Measurements from ENCODE around the gene SNHG17.
"Not testable (repeated sequence)": the region's sequence is repeated elsewhere in the genome, so short reads cannot be mapped to it uniquely, and the experiment has no call there.

Gene SNHG17

DNA sequence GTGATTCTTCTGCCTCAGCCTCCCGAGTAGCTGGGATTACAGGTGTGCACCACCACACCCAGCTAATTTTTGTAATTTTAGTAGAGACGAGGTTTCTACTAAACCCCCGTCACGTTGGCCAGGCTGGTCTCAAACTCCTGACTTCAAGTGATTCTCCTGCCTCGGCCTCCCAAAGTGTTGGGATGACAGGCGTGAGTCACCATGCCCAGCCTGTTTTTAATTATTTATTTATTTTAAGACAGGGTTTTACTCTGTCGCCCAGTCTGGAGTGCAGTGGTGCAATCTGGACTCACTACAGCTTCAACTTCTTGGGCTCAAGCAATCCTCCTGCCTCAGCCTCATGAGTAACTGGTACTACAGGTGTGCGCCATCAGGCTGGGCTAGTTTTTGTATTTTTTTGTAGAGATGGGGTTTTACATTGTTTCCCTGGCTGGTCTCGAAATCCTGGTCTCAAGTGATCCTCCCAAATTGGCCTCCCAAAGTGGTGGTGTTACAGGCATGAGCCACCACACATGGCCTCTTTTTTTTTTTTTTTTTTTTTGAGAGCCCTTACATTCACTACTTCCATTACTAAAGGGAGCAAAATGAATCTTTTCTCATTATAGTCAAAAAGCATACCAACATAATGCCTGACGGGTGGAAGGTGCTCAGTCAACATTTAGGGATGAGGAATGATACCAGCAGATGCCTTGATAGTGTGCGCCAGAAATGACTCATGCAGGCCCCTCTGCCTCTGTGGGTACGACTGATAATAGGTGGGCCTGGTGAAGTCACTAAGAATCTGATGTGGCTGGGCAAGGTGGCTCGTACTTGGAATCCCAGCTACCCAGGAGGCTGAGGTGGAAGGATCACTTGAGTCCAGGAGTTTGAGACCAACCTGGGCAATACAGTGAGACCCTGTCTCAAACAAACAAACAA, 19.7 kb upstream of the SNHG17 start:
- Mint-ChIP-seq H3K27ac (no peak overlapping the region), H3K27me3 (peaks cover 3% of the 10 kb centered on the region), H3K9me3 (no peaks in the 10 kb centered on the region), H3K4me3 (no peak overlapping the region), H3K36me3 (ENCODE audit: low read depth) (peaks cover 17% of the 10 kb centered on the region), H3K4me1 (ENCODE audit: low read depth) (peaks cover 21% of the 10 kb centered on the region)

DNA sequence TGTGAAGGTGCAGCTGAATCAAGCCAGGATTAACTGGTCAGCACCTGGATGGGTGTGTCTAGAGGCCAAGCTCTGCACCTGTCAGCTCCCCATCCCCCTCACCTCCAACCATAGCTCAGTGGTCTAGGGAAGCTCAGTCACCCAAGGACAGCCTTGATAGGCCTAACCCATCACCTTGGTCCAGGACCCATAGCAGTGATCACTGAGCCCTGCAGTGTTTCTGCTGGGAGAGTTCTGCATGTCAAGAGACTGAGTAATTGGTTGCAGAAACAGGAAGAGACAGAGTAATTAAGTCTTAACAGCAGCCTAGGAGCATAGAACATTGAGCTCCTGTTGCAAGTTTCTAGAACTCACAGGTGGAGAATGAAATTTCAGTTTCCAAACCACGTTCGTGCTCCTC, 18.8 kb upstream of the SNHG17 start:
- H3K36me3 Mint-ChIP-seq (ENCODE audit: low read depth): peaks cover 22% of the 10 kb centered on the region
- H3K4me3 Mint-ChIP-seq: no peak overlapping the region
- no peak overlapping the region for H3K27ac Mint-ChIP-seq
- H3K4me1 Mint-ChIP-seq (ENCODE audit: low read depth): peaks cover 30% of the 10 kb centered on the region
- H3K27me3 Mint-ChIP-seq: peaks cover 3% of the 10 kb centered on the region
- H3K9me3 Mint-ChIP-seq: no peaks in the 10 kb centered on the region

- peaks cover 3% of the 10 kb centered on the region for H3K27me3 Mint-ChIP-seq
- H3K27ac Mint-ChIP-seq: no peak overlapping the region
- peaks cover 27% of the 10 kb centered on the region for H3K36me3 Mint-ChIP-seq (ENCODE audit: low read depth)
- H3K4me1 Mint-ChIP-seq (ENCODE audit: low read depth): peaks cover 39% of the 10 kb centered on the region
- H3K4me3 Mint-ChIP-seq: no peak overlapping the region
- H3K9me3 Mint-ChIP-seq: no peaks in the 10 kb centered on the region
These were observed 17.9 kb upstream of the SNHG17 start for GRCh38 chr20:38452880-38453624.

DNA sequence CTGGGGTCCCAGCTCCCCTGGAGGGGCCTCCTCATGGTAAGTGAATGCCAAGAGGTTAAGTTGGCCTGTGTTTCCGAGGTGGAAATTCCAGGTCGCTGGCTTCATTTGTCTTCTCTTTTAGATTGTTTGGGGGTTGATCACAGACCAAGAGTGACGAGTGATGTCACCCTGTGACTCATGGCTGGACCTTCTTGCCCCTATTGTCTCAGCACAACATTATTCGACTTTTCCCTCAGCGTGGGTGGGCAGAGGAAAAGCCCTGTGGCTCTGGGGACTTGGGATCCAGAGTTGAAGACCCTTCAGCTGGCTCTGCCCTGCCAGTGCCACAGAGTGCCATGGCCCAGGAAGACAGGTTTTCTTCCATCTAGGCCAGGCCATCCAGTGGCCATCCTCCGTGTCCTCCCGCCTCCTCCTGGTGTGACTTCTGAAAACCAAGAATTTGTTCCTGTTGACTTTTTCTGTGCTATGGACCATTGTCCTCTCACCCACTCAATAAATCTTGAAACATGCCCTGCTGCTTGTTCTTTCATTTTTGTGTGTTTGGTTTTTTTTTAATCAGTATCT, 15.4 kb upstream of the SNHG17 start:
- Mint-ChIP-seq H3K4me1 (ENCODE audit: low read depth) (peaks cover 56% of the 10 kb centered on the region), H3K9me3 (no peaks in the 10 kb centered on the region), H3K27ac (peak overlapping the region; percentile 50), H3K27me3 (no peaks in the 10 kb centered on the region), H3K4me3 (peak overlapping the region; percentile 29), H3K36me3 (ENCODE audit: low read depth) (peaks cover 27% of the 10 kb centered on the region)

GRCh38 chr20:38449046-38449445, 13.9 kb upstream of the SNHG17 start:
- H3K9me3 Mint-ChIP-seq: no peaks in the 10 kb centered on the region
- no peaks in the 10 kb centered on the region for H3K27me3 Mint-ChIP-seq
- peaks cover 58% of the 10 kb centered on the region for H3K4me1 Mint-ChIP-seq (ENCODE audit: low read depth)
- H3K36me3 Mint-ChIP-seq (ENCODE audit: low read depth): peaks cover 27% of the 10 kb centered on the region
- H3K27ac Mint-ChIP-seq: no peak overlapping the region
- H3K4me3 Mint-ChIP-seq: no peak overlapping the region

DNA sequence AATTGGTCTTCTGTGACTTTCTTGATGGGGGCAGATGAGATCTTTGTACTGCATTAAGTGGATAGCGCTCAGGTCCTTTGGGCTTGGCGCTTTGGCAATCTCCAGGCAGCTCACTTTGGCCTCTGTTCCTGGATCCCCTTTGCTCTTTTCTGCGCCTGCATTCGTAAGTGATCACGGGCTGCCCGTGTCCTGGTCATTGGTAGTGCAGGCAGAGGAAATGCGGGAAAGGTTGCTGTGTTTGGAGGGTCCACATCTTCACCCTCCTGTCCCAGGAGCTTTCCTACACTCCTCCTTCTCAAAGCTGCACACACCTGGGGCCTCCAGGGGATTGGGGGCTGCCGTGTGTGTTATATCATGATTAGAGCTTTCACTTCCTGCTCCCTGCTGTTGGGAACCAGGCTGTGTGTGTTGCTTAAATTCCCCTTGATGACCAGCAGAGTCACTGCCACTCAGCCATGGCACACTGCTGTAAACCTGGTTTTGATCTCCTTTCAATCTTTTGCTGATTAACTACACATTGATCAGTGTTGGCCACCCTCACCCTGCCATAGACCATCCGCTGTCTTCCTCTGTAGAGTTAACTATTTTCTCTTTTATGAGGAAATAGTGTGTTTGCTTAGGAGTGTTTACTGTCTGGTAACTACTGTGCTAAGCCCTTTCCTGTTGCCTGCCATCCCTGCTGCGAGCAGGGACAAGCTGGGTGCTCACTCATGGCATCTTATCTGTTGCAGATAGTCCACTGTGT, 13.0 kb upstream of the SNHG17 start:
- Mint-ChIP-seq H3K4me1 (ENCODE audit: low read depth) (peaks cover 56% of the 10 kb centered on the region), H3K27ac (peak overlapping the region; percentile 34), H3K36me3 (ENCODE audit: low read depth) (peaks cover 27% of the 10 kb centered on the region), H3K9me3 (no peaks in the 10 kb centered on the region), H3K27me3 (no peaks in the 10 kb centered on the region), H3K4me3 (peak overlapping the region; percentile 69)

DNA sequence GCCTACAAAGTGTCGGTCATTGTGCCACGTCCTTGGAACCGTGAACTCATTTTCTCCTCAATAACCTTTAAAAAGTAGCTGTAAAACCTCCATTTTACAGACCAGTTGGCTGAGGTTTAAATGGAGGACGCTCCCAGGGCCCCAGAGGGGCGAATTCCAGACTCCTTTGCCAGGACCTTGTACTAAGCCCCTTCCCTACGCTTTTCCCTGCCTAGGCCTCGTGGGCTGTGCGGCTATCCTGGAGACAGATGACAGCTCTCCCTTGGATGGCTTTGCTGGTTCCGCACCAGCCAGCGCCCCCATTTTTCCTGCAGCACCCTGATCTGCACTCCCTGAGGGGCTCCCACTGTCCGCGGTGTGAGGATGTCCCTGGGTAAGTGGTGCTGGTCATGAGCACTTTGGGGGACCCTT, 12.1 kb upstream of the SNHG17 start:
- no peaks in the 10 kb centered on the region for H3K9me3 Mint-ChIP-seq
- H3K4me3 Mint-ChIP-seq: peak overlapping the region; percentile 69
- H3K36me3 Mint-ChIP-seq (ENCODE audit: low read depth): peaks cover 27% of the 10 kb centered on the region
- H3K27ac Mint-ChIP-seq: peak overlapping the region; percentile 34
- no peaks in the 10 kb centered on the region for H3K27me3 Mint-ChIP-seq
- peaks cover 56% of the 10 kb centered on the region for H3K4me1 Mint-ChIP-seq (ENCODE audit: low read depth)

DNA sequence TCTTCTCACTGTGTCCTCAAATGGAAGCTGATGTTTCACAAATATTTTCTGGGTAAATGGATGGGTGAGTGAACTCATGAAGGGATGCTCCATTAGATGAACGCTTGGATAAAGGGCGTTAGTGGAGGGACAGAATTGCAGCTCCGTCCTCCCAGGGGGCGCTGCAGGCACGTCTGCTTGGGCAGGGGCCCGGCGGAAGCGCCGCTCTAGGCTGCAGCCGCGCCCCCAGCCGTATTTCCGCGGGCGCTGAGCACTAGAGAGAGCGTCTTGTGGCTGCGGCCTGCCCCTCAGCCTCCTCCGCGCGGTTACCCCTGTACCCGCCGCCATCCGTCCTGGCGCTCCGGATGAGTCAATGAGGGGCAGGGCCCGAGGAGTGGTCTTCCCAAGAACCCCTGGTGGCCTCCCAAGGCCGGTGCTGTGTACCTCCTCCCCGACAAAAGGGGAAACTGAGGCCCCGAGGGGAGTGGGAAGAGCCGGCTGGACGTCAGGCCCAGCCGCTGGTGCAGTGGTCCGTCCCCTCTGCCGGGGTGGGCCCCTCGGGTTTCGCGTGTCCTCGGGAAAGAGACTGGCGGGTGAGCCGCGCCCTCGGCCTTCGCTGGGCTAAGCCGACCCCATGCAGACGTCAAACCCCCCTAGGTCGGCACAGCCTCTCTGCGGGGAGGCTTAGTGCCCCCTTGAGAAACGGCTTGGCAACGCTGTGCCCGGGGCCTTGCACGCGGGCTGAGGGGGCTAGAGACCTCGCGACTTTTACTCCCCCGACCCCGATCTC, 11.5 kb upstream of the SNHG17 start:
- H3K36me3 Mint-ChIP-seq (ENCODE audit: low read depth): peaks cover 27% of the 10 kb centered on the region
- peak overlapping the region; percentile 69 for H3K27ac Mint-ChIP-seq
- H3K9me3 Mint-ChIP-seq: no peaks in the 10 kb centered on the region
- peaks cover 56% of the 10 kb centered on the region for H3K4me1 Mint-ChIP-seq (ENCODE audit: low read depth)
- peak overlapping the region; percentile 69 for H3K4me3 Mint-ChIP-seq
- H3K27me3 Mint-ChIP-seq: no peaks in the 10 kb centered on the region

DNA sequence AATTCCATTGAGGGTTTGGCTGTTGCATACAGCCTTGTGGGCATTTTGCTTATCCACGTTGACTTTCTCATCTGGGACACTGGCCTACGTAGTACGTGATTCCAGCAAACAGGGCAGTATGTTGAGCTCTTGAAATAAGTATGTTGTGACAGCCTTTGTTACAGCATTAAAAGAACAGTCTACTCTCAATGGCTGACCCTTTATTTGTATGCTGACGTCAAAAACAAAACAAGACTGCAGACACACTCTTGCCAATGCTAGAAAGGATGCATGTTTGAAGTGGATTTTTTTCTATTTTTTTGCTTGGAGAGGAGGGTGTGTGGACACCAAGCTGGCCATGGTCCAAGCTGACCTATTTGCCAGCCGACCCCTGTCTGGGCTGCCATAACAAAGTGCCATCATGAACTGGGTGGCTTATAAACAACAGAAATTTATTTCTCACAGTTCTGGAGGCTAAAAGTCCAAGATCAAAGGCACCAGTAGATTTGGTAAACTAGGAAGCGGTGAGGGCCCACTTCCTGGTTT, 10.8 kb upstream of the SNHG17 start:
- Mint-ChIP-seq H3K9me3 (no peaks in the 10 kb centered on the region), H3K27me3 (no peaks in the 10 kb centered on the region), H3K4me1 (ENCODE audit: low read depth) (peaks cover 50% of the 10 kb centered on the region), H3K27ac (peak overlapping the region; percentile 69), H3K4me3 (peak overlapping the region; percentile 69), H3K36me3 (ENCODE audit: low read depth) (peaks cover 22% of the 10 kb centered on the region)

GRCh38 chr20:38445381-38445796, 10.3 kb upstream of the SNHG17 start:
- peaks cover 16% of the 10 kb centered on the region for H3K36me3 Mint-ChIP-seq (ENCODE audit: low read depth)
- no peak overlapping the region for H3K4me3 Mint-ChIP-seq
- no peaks in the 10 kb centered on the region for H3K27me3 Mint-ChIP-seq
- H3K4me1 Mint-ChIP-seq (ENCODE audit: low read depth): peaks cover 44% of the 10 kb centered on the region
- no peaks in the 10 kb centered on the region for H3K9me3 Mint-ChIP-seq
- peak overlapping the region; percentile 36 for H3K27ac Mint-ChIP-seq

DNA sequence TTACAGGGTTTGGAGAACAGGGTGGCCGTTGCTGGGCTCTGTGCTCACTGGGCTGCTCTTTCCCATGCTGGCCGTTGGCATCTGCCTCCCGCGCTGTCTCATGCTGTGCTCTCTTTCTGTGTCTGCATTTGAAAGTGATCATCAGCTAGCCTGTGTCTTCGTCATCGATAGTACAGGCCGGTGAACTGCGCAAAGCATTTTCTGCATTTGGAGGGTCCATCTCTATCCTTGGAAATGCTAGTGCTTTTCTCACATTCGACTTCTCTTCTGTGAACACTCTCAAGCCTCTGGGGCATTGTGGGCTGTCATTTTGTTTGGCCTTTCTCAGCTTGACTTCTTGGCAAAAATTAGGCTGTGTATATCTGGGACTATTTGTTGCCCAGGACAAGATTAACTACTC, 6.8 kb upstream of the SNHG17 start:
- Mint-ChIP-seq H3K27ac (no peak overlapping the region), H3K4me3 (no peak overlapping the region), H3K4me1 (ENCODE audit: low read depth) (peaks cover 10% of the 10 kb centered on the region), H3K27me3 (peaks cover 8% of the 10 kb centered on the region), H3K36me3 (ENCODE audit: low read depth) (no peaks in the 10 kb centered on the region), H3K9me3 (no peaks in the 10 kb centered on the region)

- not testable (repeated sequence) for H3K36me3 Mint-ChIP-seq (ENCODE audit: low read depth); H3K27ac Mint-ChIP-seq; H3K4me3 Mint-ChIP-seq; H3K4me1 Mint-ChIP-seq (ENCODE audit: low read depth); H3K9me3 Mint-ChIP-seq; H3K27me3 Mint-ChIP-seq
These were observed 6.0 kb upstream of the SNHG17 start for GRCh38 chr20:38441110-38441509.

GRCh38 chr20:38437796-38438195, 2.7 kb upstream of the SNHG17 start:
- Mint-ChIP-seq H3K36me3 (ENCODE audit: low read depth) (peaks cover 24% of the 10 kb centered on the region), H3K27me3 (peaks cover 8% of the 10 kb centered on the region), H3K9me3 (no peaks in the 10 kb centered on the region), H3K4me3 (no peak overlapping the region), H3K4me1 (ENCODE audit: low read depth) (peaks cover 20% of the 10 kb centered on the region), H3K27ac (no peak overlapping the region)

DNA sequence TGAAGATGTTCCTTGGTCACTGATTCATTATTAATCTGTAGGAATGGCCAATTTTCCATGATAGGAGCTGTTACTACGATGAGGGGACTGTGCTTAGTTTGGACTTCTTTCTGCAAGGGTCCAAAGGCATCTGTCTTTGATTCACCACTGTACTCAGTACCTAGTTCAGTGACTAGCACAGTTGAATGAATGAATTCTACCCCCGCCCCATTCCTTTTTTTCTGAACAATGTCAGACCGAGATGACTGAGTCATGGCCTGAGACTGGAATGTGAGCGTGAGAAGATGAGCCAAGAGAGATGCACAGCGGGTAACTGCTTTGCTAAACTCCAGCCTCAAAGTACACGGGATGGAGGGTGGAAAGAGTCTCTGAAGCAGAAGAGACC, 419 bp upstream of the SNHG17 start:
- H3K27me3 Mint-ChIP-seq: peaks cover 8% of the 10 kb centered on the region
- H3K27ac Mint-ChIP-seq: peak overlapping the region; percentile 99
- H3K4me3 Mint-ChIP-seq: peak overlapping the region; percentile 96
- peaks cover 47% of the 10 kb centered on the region for H3K36me3 Mint-ChIP-seq (ENCODE audit: low read depth)
- H3K4me1 Mint-ChIP-seq (ENCODE audit: low read depth): peaks cover 43% of the 10 kb centered on the region
- no peaks in the 10 kb centered on the region for H3K9me3 Mint-ChIP-seq
